GM19452 (cell line): ENCODE measurements around the gene S100B.
A peak's percentile ranks its signal among the peaks of the same experiment; 100 is the strongest.
"Not testable (repeated sequence)": the region's sequence is repeated elsewhere in the genome, so short reads cannot be mapped to it uniquely, and the experiment has no call there.

Experiments used
- ATAC-seq: cut with Tn5 transposase; IDR thresholded peaks from one replicate; pipeline ENCODE4 v1.9.1; 2021; ENCODE audit not compliant: unreplicated experiment

The S100B gene

GRCh38 chr21:46604975-46605766 is at the start of gene S100B:
Gene S100B (minus strand): TSS chr21:46605082. CDS start chr21:46602415, 2,667 bp downstream.
- no peak for ATAC-seq

DNA sequence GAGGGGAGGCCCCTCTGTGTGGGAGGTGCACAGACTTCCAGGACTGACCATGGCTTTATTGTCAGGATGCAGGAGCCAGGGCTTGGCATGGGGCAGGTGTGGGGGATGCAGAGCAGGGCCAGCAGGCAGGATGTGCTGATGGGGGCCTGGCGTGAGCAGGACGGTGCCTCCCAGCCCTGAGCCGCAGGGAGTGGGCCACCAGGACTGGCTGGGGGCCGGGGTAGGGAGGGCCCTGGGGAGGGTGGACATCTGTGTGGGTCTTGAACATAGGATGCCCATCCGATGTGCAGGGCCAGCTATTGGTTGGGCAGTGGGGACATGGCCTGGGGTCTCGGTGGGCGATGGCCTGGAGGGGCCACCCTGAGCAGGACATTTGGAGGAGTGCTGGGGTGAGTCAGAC is 46.2 kb upstream of the S100B start:
- ATAC-seq: no peak

DNA sequence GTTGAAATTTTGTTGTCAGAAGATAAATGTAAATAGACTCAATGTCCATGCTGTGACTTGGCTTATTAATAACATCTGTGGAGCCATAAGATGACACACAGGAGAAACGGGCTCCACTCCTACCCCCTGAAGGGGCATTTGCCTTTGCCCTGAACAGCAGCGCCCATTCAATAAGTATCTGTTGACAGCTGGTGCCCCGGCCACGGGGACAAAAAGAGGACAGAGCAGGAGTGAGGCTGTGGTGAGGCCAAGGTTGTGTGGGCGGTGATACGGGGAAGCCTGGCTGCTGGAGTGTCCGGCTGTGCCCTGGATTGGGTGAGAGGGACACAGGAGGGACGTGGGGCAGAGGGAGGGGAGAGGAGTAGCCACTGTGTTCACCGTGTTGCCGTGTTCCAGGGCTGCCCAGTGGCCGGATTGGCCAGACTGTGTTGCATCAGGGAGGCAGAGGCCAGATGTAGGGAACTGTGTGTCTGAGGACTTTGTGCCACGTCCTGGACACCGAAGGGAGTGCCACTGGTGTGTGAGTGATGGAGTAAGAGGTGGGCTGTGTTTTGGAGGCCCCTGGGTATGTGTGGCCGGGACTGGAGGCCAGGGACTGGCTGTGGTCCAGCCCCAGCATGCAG is 45.7 kb upstream of the S100B start:
- no peak for ATAC-seq

- ATAC-seq: no peak
Observed at GRCh38 chr21:46649356-46649755, 44.5 kb upstream of the S100B start.

GRCh38 chr21:46648539-46648938 is 43.7 kb upstream of the S100B start:
- no peak for ATAC-seq

DNA sequence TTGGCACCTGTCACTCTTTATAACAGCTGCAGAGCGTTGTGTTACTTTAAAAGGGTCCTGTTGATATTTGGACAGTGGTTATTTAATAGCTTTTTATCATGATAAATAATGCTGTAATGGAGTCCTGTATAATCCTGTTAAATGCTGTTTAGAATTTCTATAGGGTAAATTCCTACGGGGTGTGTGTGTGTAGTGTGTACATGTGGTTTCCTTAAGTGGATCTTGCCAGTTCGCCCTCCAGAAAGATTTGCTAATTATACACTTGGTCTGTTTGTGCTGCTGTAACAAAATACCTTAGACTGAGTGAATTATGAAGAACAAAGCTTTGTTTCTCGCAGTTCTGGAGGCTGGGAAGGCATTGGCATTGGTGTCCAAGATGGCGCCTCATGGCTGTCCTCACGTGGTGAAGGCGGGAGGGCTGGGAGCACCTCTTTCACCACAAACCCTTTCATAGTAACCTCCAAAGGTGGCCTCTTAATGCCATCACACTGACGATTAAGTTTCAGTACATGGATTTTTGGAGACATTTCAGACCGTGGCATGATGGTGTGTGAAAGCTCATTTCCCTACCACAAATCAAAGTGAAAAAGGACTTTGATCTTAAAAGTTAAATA is 41.8 kb upstream of the S100B start:
- no peak for ATAC-seq

DNA sequence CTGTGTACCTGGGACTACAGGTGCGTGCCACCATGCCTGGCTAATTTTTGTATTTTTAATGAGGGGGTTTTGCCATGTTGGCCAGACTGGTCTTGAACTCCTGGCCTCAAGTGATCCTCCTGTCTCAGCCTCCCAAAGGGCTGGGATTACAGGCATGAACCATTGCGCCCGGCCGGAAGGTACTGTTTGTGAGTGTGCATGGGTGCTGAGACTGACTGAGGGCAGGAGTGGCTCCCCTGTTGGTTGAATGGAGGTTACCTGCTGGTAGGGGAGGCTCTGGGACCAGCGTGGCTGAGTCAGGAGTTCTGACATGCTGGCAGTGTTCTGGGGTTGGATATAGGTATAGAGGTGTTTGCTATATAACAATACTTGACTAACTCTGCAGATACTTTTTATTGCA is 41.0 kb upstream of the S100B start:
- ATAC-seq: no peak

DNA sequence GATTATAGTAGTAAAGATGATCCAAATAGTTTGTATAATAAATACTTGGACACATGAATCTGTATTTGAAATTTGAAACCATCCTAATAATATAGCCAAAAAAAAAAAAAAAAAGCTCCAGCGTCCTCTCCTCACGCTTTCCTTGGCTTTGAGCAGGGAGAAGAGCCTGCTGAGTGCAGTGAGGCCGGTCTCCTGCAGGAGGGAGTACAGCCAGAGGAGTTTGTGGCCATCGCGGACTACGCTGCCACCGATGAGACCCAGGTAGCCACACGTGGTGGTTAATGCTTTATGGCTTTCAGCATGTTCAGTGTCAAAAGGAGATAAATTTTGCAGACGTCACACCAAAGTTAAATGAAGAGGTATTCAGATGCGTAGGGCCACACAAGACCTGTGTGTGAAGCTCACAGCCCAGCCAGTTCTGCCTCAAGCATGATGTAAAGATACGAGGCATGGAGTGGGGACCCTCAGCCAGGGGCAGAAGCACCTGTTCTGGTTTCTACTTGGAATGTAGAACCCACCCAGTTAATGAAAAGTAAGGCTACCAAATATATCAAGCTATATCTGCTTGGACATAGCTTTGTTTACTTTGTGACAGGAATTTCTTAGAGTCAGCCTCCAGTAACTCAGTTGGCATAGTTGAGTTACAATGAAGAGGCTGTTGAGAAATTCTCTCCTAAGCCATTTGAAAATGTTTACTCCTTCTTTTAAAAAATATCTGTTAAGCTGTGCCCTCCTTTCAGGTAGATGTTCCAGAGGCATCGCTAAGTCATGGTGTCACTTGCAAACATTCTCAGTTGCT is 38.7 kb upstream of the S100B start:
- no peak for ATAC-seq

DNA sequence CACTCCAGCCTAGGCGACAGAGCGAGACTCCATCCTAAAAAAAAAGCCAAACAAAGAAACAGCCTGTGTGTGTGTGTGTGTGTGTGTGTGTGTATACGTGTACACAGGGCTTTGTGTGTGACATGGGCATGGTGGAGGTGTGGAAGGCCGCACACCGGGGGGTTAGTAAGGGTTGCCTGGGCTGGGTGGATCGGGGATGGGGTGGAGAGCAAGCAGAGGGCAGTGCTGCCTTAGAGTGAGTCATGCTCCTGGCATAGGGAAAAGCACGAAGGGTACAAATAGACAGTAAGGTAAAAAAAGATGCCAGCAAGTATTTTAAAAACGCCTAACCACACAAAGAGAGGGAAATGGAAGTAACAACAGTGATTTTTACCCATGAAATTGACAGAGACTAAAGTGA is 36.8 kb upstream of the S100B start:
- ATAC-seq: no peak

GRCh38 chr21:46639489-46640386 is 34.9 kb upstream of the S100B start:
- no peak for ATAC-seq

- ATAC-seq: no peak
Observed at GRCh38 chr21:46637952-46638746, 33.3 kb upstream of the S100B start.

DNA sequence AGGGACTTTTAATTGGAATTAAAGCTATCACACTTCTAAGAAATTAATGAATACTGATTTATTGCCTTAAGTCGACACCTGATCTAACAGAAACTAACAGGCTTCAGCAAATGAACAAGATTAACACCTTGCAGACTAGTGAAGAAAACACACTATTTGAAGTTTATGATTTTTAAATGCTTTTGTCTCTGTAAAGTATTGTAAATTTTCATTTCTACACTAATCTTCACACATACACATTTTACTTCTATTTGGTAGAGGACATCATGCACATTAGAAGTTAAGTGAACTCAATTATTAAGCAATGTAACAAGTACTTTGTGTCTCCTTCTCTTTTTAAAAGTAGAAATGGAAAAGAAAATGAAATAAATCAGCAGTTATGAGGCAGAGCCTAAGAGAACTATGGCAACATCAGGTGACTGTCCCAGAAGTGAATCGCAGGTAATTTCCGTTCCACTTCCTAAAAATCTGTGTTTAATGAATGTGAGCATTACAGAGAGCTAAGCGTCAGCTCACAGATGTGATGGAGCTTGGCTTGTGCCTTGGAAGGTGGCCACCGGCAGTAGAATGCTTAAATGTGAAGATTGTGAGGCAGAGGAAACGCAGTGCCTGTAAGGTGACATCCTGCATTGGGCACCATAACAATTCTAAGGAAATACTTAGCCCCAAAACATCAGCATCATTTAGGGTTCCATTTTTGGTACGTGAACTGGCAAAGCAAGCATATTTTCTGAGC is 31.8 kb upstream of the S100B start:
- ATAC-seq: no peak

GRCh38 chr21:46636181-46636512 is 31.3 kb upstream of the S100B start:
- ATAC-seq: no peak

DNA sequence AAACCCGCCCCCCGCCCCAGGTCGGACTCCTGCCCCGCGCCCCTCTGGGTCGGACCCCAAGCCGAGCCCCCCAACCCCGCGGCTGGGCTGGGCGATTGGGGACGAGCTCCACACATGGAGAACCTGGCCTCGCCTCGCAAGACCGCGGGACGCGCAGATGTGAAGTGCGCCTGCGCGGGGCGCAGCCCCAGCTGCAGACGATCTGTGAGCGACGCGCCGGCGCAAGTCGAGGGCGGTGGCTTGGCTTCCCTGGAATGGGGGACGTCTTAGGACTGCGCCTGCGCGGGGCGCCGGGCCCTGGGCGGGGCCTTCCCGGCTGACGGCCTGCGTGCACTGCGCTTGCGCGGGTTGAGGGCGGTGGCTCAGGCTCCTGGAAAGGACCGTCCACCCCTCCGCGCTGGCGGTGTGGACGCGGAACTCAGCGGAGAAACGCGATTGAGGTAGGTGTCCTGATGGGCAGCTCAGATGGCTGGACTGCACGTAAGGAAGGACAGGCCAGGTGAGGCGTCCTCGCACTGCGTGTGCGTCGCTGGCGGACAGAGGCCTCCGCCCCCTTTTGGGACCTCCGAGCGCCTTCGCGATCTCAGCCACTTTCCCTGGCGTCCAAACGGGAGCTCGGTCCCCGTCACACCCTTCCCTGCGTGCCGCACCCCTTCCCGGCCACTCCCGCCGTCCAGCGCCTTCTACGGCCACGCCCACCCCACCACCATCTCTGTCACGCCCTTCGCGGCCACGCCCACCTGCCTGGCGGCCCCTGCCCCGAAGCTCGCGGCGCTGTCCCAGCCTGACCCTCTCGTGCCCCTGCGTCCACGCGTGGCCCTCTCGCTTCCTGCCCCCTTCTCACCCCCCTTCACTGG is 30.7 kb upstream of the S100B start, which contains the start of gene PRMT2:
Gene PRMT2, plus strand, starts transcription at position 351 of the 857 bp plus-strand sequence. CDS start 1,278 bp downstream, outside the sequence.
- peak; percentile 87 for ATAC-seq

- ATAC-seq: peak; percentile 7
Observed at GRCh38 chr21:46634966-46635323, 30.1 kb upstream of the S100B start.

DNA sequence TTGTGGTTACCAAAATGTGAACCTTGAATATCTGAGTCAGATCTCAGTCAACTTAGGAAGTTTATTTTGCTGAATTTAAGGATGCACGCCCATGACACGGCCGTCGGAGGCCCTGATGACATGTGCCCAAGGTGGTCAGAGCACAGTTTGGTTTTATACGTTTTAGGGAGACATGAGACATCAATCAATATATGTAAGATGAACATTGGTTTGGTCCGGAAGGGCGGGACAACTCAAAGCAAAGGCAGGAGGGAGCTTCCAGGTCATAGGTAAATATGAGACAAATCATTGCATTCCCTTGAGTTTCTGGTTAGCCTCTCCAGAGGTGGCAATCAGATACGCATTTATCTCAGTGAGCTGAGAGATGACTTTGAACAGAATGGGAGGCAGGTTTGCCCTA is 29.5 kb upstream of the S100B start:
- no peak for ATAC-seq

DNA sequence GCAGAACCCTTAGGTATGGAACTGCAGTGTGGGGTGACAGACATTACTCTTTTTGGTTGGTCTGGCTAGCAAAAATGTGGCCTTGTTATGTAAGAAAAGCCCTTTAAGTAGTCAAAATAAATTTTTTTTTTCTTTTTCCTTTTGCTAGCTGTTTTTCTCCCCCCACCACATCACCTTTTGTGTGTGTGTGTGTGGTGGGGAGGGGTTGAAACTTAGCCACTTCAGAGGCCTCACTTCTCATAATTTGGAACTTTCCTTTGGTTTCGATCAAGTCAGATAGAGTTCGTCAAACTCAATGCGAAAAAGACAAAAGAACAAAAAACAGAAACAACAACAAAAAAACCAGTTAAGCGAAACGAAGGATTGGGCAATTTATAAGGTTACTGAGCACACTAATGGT is 28.7 kb upstream of the S100B start:
- no peak for ATAC-seq

GRCh38 chr21:46630915-46631314 is 26.0 kb upstream of the S100B start:
- not testable (repeated sequence) for ATAC-seq
